Skin epidermis (tissue), 12 donors: ENCODE results near the gene NFASC.

Experiments
- H3K27ac ChIP-seq, 21 experiments: fragments of 200-600 bp; sonication (generic) in 11 of 21; one replicate each; pipeline ENCODE4 v1.5.0; 2020; ENCODE audit warnings: mild to moderate bottlenecking in 3 of 21, inconsistent platforms in 2 of 21, moderate library complexity in 2 of 21
- H3K4me3 ChIP-seq, 7 experiments: fragments of 200-600 bp; sonication (generic) in 2 of 7; one replicate each; pipeline ENCODE4 v1.5.0; 2020; ENCODE audit warnings: inconsistent platforms in 2 of 7, mild to moderate bottlenecking in 2 of 7, moderate library complexity in 1 of 7

NFASC gene

GRCh38 chr1:204992201-204992997 is 121.7 kb downstream of the NFASC start:
- no peak overlapping the region for H3K4me3 ChIP-seq
- peak overlapping the region in 8 of 21 experiments; percentile 25 to 69 (median 39) for H3K27ac ChIP-seq

GRCh38 chr1:204992998-204993314 is 122.3 kb downstream of the NFASC start:
- H3K4me3 ChIP-seq: no peak overlapping the region
- H3K27ac ChIP-seq: peak overlapping the region in 2 of 21 experiments; percentile 27 to 48

GRCh38 chr1:204994086-204994862 is 123.6 kb downstream of the NFASC start:
- Histone ChIP-seq H3K4me3 (no peak overlapping the region), H3K27ac (no peak overlapping the region)

- Histone ChIP-seq H3K27ac (peak overlapping the region in 9 of 21 experiments; percentile 11 to 70 (median 25)), H3K4me3 (no peak overlapping the region)
These were observed 126.3 kb downstream of the NFASC start for GRCh38 chr1:204996981-204997380.

- H3K27ac ChIP-seq: peak overlapping the region in 13 of 21 experiments; percentile 0 to 70 (median 22)
These were observed 127.1 kb downstream of the NFASC start for GRCh38 chr1:204997591-204998355.

GRCh38 chr1:205001162-205001561 is 130.5 kb downstream of the NFASC start:
- Histone ChIP-seq H3K27ac (no peak overlapping the region), H3K4me3 (no peak overlapping the region)

More at GRCh38 chr1:204997591-204998355, 127.1 kb downstream of the NFASC start:
- H3K4me3 ChIP-seq: no peak overlapping the region

GRCh38 chr1:205002705-205003104 is 132.0 kb downstream of the NFASC start:
- no peak overlapping the region for H3K27ac ChIP-seq

GRCh38 chr1:205003358-205004131 is 132.9 kb downstream of the NFASC start:
- H3K27ac ChIP-seq: peak overlapping the region in 1 of 21 experiments; percentile 4
- H3K4me3 ChIP-seq: no peak overlapping the region

More at GRCh38 chr1:205002705-205003104, 132.0 kb downstream of the NFASC start:
- H3K4me3 ChIP-seq: no peak overlapping the region

GRCh38 chr1:205004351-205004750 is 133.7 kb downstream of the NFASC start:
- Histone ChIP-seq H3K27ac (peak overlapping the region in 1 of 21 experiments; percentile 10), H3K4me3 (no peak overlapping the region)

GRCh38 chr1:205008896-205009295 is 138.2 kb downstream of the NFASC start:
- no peak overlapping the region for H3K4me3 ChIP-seq
- no peak overlapping the region for H3K27ac ChIP-seq

GRCh38 chr1:205009670-205010069 is 139.0 kb downstream of the NFASC start:
- Histone ChIP-seq H3K4me3 (no peak overlapping the region), H3K27ac (no peak overlapping the region)

- no peak overlapping the region for H3K27ac ChIP-seq
These were observed 141.9 kb downstream of the NFASC start for GRCh38 chr1:205012391-205013140.

GRCh38 chr1:205013683-205014367 is 143.2 kb downstream of the NFASC start:
- Histone ChIP-seq H3K4me3 (no peak overlapping the region), H3K27ac (no peak overlapping the region)

More at GRCh38 chr1:205012391-205013140, 141.9 kb downstream of the NFASC start:
- H3K4me3 ChIP-seq: no peak overlapping the region

GRCh38 chr1:205014783-205015182 is 144.1 kb downstream of the NFASC start:
- no peak overlapping the region for H3K4me3 ChIP-seq
- no peak overlapping the region for H3K27ac ChIP-seq

GRCh38 chr1:205015241-205015640 is 144.6 kb downstream of the NFASC start:
- H3K27ac ChIP-seq: no peak overlapping the region

GRCh38 chr1:205016075-205016474 is 145.4 kb downstream of the NFASC start:
- Histone ChIP-seq H3K4me3 (no peak overlapping the region), H3K27ac (no peak overlapping the region)

More at GRCh38 chr1:205015241-205015640, 144.6 kb downstream of the NFASC start:
- H3K4me3 ChIP-seq: no peak overlapping the region

- Histone ChIP-seq H3K4me3 (no peak overlapping the region), H3K27ac (no peak overlapping the region)
These were observed 145.9 kb downstream of the NFASC start for GRCh38 chr1:205016584-205016983.

- no peak overlapping the region for H3K4me3 ChIP-seq
- H3K27ac ChIP-seq: no peak overlapping the region
These were observed 146.3 kb downstream of the NFASC start for GRCh38 chr1:205017001-205017400.
